GM18526 (cell line): ENCODE results near the gene VWA5B2.

Experiments
- POLR2A ChIP-seq: IDR thresholded peaks from 3 replicates; pipeline ENCODE4 v1.6.1; 2011; ENCODE audit not compliant: insufficient read length; ENCODE audit errors: extremely low read depth

The VWA5B2 gene

GRCh38 chr3:184250167-184250828 is 20.9 kb downstream of the VWA5B2 start:
- no peak for TF ChIP-seq POLR2A

GRCh38 chr3:184255291-184256039 is 26.1 kb downstream of the VWA5B2 start:
- TF ChIP-seq POLR2A, result no peak

DNA sequence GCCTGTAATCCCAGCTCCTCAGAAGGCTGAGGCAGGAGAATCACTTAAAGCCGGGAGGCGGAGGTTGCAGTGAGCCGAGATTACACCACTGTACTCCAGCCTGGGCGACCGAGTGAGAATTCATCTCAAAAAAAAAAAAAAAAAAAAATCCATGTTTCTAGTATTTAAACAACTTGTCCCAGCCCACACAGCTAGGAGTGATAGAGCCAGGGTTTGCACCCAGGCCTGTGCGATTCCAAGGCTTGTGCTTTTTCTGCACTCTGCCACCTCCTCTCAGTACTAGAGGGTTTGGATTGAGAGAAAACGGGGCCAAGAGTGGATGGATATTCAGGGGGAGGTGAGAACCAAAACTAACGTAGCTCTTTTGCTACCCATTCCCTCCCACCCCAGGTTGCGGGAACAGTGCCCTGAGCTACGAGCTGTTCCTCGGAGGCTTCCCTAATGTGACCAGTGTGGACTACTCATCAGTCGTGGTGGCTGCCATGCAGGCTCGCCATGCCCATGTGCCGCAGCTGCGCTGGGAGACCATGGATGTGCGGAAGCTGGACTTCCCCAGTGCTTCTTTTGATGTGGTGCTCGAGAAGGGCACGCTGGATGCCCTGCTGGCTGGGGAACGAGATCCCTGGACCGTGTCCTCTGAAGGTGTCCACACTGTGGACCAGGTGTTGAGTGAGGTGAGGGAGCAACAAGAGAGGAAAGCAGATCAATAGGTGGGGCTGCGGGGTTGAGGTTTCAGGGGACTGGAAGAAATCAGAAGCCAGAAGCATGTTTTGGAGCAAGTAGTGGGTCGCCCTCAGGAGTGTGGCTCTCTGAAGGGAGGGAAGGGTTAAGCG is 27.9 kb downstream of the VWA5B2 start:
- no peak for TF ChIP-seq POLR2A

DNA sequence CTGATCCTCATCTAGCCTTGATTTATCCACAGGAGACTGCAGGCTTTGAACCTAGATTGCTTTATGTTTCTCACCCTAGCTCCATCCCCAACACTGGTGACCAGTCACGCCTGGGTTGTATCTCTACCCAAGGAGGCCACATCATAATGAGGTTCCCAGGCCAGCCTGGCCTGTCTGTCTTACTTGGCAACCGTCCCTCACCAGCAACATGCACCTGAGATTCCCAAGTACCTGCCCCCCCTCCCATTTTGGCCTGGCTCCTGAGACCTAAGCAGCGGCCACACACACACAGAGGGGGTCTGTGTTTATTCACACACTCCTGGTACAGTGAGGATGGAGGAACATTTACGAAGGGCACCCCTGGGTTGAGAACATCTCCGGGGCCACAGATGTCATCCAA is 29.5 kb downstream of the VWA5B2 start:
- no peak for TF ChIP-seq POLR2A

- no peak for TF ChIP-seq POLR2A
Measured at GRCh38 chr3:184259396-184259877, 30.1 kb downstream of the VWA5B2 start.

DNA sequence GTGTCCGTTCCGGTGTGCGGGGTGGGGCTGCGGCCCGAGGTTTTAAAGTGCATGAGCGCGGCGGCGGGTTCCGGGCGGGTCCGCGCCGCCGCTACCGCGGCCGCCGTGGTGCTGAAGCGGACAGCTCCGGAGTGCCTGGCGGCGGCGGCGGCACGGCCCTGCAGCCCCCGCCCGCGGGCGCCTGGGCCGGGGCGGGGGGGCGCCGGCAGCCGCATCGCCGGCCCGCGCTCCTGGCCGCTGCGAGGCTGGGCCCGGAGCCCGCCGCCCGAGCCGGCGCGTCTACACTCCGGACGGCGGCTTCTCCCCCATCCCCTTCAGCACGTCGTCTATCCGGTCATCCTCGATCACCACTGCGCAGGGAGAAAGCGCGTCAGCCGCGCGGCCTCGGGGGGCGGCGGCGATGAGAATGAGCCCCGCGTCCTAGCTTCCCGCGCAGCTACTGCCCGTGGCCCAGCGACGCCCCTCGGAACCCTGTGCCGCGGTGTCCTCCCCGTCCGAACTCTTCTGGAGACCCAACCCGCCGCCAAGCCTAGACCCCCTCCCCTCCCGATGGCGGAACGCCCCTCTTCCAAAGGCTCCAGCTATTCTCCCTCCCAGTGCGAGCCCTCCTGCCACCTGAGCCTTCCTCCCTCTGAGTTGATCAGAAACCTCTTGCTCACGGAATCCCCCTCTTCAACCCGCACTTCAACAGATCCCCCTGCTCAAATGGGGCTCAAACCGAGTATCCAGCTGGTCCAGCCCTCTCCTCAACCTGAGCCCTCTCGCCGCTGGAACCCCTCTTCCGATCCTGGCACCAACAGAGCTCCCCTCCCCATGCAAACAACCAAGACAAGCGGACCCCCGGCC is 30.7 kb downstream of the VWA5B2 start:
- no peak for TF ChIP-seq POLR2A

DNA sequence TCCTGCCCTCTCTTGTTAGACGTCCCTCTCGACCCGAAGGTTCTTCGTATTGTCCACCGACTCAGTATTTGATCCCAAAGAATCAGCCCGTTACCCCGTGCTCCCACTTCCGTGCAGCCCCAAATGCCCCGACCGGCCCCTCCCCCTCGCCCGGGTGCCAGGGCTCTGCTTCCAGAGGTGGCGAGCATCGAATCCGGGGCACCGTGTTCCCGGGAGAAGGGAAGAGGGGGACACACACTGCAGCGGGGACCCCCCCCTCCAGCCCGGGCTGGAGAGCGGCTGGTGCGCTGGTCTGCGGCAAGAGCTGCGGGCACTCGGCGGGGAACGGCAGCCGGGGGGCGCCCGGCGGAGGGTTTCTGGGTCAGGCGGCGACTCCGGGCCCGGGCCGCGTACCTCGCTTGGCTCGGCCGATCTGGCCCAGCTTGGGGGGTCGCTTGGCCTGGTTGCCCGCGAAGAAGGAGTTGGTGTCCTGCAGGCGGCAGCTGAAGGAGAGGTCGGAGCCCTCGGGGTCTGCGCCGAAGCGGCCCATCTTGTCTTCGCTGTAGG is 31.4 kb downstream of the VWA5B2 start:
- no peak for TF ChIP-seq POLR2A

GRCh38 chr3:184261270-184261853 is 32.0 kb downstream of the VWA5B2 start, which contains the start of gene CAMK2N2:
Gene CAMK2N2 (minus strand): TSS chr3:184261553. CDS start chr3:184261285, 268 bp downstream.
- no peak for TF ChIP-seq POLR2A

GRCh38 chr3:184261854-184262763 is 32.7 kb downstream of the VWA5B2 start:
- no peak for TF ChIP-seq POLR2A

DNA sequence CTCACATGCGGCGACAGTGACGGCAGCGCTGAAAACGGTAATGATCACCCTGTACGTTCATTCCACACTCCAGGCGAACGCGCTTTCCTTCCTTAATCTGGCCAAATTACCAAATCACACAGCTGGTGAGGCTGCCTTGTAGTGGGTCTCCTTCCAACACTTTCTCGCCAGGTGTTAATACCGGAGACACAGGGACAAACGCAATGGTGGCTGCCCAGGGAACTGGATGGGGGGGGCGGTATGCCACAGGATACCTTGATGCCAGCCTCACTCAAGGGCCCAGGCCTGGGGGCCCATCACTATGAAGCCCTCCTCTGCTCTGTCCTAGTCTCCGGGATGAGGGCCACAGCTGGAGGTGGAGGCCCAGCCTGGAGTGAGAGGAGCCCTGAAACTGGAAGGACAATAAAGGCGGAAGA is 33.4 kb downstream of the VWA5B2 start:
- no peak for TF ChIP-seq POLR2A

GRCh38 chr3:184272269-184272668 is 42.9 kb downstream of the VWA5B2 start:
- no peak for TF ChIP-seq POLR2A

GRCh38 chr3:184275381-184275701 is 46.0 kb downstream of the VWA5B2 start:
- TF ChIP-seq POLR2A, result no peak
